Hematopoietic multipotent progenitor cell treated with erythropoietin and hydrocortisone succinate and interleukin-3 and kit ligand, for 6 days (in vitro differentiated cells): Measurements from ENCODE around the gene OTOP2.
"Not testable (repeated sequence)": the region's sequence is repeated elsewhere in the genome, so short reads cannot be mapped to it uniquely, and the experiment has no call there.

Source experiments
- DNase-seq: peaks from one replicate; pipeline ENCODE4 v3.0.0-alpha.2; 2015

Gene OTOP2

GRCh38 chr17:74901353-74902135 lies 22.5 kb upstream of the OTOP2 start:
- DNase-seq = no peak

GRCh38 chr17:74903034-74903433 lies 21.0 kb upstream of the OTOP2 start:
- DNase-seq = no peak

- DNase-seq = no peak
These were observed 20.4 kb upstream of the OTOP2 start for GRCh38 chr17:74903671-74904070.

- DNase-seq = no peak
These were observed 19.2 kb upstream of the OTOP2 start for GRCh38 chr17:74904687-74905409.

- DNase-seq = not testable (repeated sequence)
These were observed 17.8 kb upstream of the OTOP2 start for GRCh38 chr17:74906214-74906793.

GRCh38 chr17:74907012-74907411 lies 17.1 kb upstream of the OTOP2 start:
- DNase-seq = no peak

GRCh38 chr17:74909097-74909496 lies 15.0 kb upstream of the OTOP2 start:
- DNase-seq = not testable (repeated sequence)

- not testable (repeated sequence) for DNase-seq
These were observed 12.7 kb upstream of the OTOP2 start for GRCh38 chr17:74911423-74911822.

- DNase-seq = no peak
These were observed 7.8 kb upstream of the OTOP2 start for GRCh38 chr17:74916136-74916850.

- DNase-seq = no peak
These were observed 7.2 kb upstream of the OTOP2 start for GRCh38 chr17:74916851-74917199.

- no peak for DNase-seq
These were observed 6.6 kb upstream of the OTOP2 start for GRCh38 chr17:74917430-74917829.

GRCh38 chr17:74918906-74919305 lies 5.2 kb upstream of the OTOP2 start:
- no peak for DNase-seq

GRCh38 chr17:74919440-74920305 lies 4.4 kb upstream of the OTOP2 start:
- DNase-seq = peak; percentile 54

- DNase-seq = no peak
These were observed 3.8 kb upstream of the OTOP2 start for GRCh38 chr17:74920306-74920620.

- no peak for DNase-seq
These were observed 3.4 kb upstream of the OTOP2 start for GRCh38 chr17:74920642-74921025.

- DNase-seq = no peak
These were observed 2.9 kb upstream of the OTOP2 start for GRCh38 chr17:74921026-74921681.

- DNase-seq = no peak
These were observed 2.3 kb upstream of the OTOP2 start for GRCh38 chr17:74921769-74922168.

GRCh38 chr17:74922172-74922571 lies 1.9 kb upstream of the OTOP2 start:
- no peak for DNase-seq

- no peak for DNase-seq
These were observed 1.2 kb upstream of the OTOP2 start, which contains the start of gene USH1G for GRCh38 chr17:74922694-74923537. Gene USH1G, minus strand, starts transcription at chr17:74923255. Its CDS starts 182 bp downstream, at chr17:74923073.

GRCh38 chr17:74923538-74924249 lies 379 bp upstream of the OTOP2 start:
- DNase-seq = peak; percentile 76
